Lung (tissue), 12 donors: ENCODE data around the gene SEPTIN2. TPM values are rescaled to one million over a fixed set of nuclear protein-coding genes. Genes with fewer than 3 reads are reported as not detected.

ENCODE experiments used
- ATAC-seq: fragments of 200-7000 bp; cut with Tn5 transposase; one replicate; pipeline ENCODE4 v1.9.1; 2020; ENCODE audit warnings: moderate number of reproducible peaks; ENCODE audit not compliant: insufficient read depth, low FRiP score
- DNase-seq, 3 donors: peaks; one replicate each; pipeline ENCODE4 v3.0.0-alpha.2; 2013 to 2017
- H3K27ac ChIP-seq, 2 donors: one replicate each; pipeline ENCODE4 v1.5.1; 2013; ENCODE audit warnings: mild to moderate bottlenecking in 2 of 2, moderate library complexity in 2 of 2, control low read depth in 1 of 2, inconsistent platforms in 1 of 2, low read depth in 1 of 2, low read length in 1 of 2
- H3K27me3 ChIP-seq, 3 donors: one replicate each; pipeline ENCODE4 v1.5.1; 2013; ENCODE audit warnings: low read length in 2 of 3; ENCODE audit not compliant: control insufficient read depth in 3 of 3, insufficient read depth in 3 of 3
- H3K36me3 ChIP-seq, 4 donors: one replicate each; pipeline ENCODE4 v1.5.1; 2013; ENCODE audit warnings: low read length in 4 of 4, mild to moderate bottlenecking in 1 of 4, moderate library complexity in 1 of 4; ENCODE audit not compliant: control insufficient read depth in 4 of 4, insufficient read depth in 4 of 4
- H3K4me1 ChIP-seq, 5 donors: one replicate each; pipeline ENCODE4 v1.5.1; 2013; ENCODE audit warnings: low read length in 5 of 5, mild to moderate bottlenecking in 2 of 5, moderate library complexity in 1 of 5; ENCODE audit not compliant: control insufficient read depth in 5 of 5, insufficient read depth in 5 of 5
- H3K4me3 ChIP-seq: one replicate; pipeline ENCODE4 v1.5.1; 2013; ENCODE audit warnings: mild to moderate bottlenecking, control low read depth, moderate library complexity
- H3K9ac ChIP-seq, 2 donors: one replicate each; pipeline ENCODE4 v1.5.1; 2013; ENCODE audit warnings: low read length in 2 of 2, control low read depth in 1 of 2; ENCODE audit not compliant: insufficient read depth in 1 of 2
- H3K9me3 ChIP-seq, 4 donors: one replicate each; pipeline ENCODE4 v1.5.1; 2013; ENCODE audit warnings: low read length in 3 of 4, mild to moderate bottlenecking in 1 of 4, moderate library complexity in 1 of 4; ENCODE audit not compliant: control insufficient read depth in 4 of 4, insufficient read depth in 3 of 4
- whole genome bisulfite sequencing, 2 donors: extraction: QIAGEN DNeasy Blood & Tissue Kit; methylation state at CpG; one replicate each; pipeline ENCODE4 v1.1.7; 2013; 5-methylcytosine and 5-hydroxymethylcytosine counted together
- polyA plus RNA-seq, 2 donors: library from polyadenylated mRNA; stranded (reverse); fragments of 200-250 nt; gene quantifications; one replicate each; pipeline ENCODE4 v1.2.1, GENCODE V29; 2013
- total RNA-seq, 2 donors: library from RNA; depleted of rRNA in 1 of 2; stranded (reverse); fragments of >200 nt in 1 of 2; gene quantifications; one replicate each; pipeline ENCODE4 v1.2.1, GENCODE V29; 2014 to 2021
- TF ChIP-seq, protein P1 (sequence below): IDR thresholded peaks from 2 replicates; pipeline ENCODE4 v1.5.1; 2012; ENCODE audit warnings: mild to moderate bottlenecking; ENCODE audit errors: control extremely low read depth, extremely low read depth
- donor health status: control.
- donor health status: control.
- donor health status: Bipolar disorder and iron deficiency.
- donor health status: healthy.
- donor health status: DM: yes; HTN: yes; CAD: no.

The SEPTIN2 gene
- total and polyA plus RNA-seq, 4 donors, result 114 to 755 (median 257) TPM

DNA sequence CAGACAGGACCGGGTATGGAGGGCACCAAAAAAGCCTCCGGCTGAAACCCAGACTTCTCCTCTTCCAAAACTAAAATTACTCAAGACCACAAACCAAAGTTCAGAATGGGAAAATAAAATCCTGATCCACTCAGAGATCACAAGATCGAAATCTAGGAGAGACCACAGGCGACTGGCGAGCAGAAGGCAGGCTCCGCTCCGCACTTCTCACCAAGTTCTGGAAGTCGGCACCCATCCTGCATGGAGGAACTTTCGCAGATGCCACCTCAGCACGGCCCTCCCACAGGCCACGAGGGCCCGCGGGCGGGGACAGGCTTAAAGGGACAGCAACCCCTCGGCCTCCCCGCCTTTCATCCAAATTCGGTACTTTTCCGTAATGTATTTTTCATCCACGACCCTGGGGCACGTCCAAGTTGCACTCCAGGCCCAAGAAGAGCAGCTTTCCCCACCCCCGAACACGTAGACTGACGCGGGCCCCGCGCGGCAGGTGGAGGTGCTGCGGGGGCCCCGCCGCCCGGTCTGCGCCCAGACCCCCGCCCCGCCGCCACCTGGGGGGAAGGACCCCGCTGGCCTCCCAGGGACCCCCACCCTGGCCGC, 43.9 kb upstream of the SEPTIN2 start:
- Histone ChIP-seq H3K27ac (peak overlapping the region; percentile 86 to 94), H3K27me3 (no peaks in the 10 kb centered on the region), H3K4me3 (peak overlapping the region; percentile 91), H3K4me1 (peaks cover 8 to 31% (median 11%) of the 10 kb centered on the region in 5 donors), H3K9me3 (no peaks in the 10 kb centered on the region), H3K9ac (peak overlapping the region in 1 of 2 donors; percentile 79), H3K36me3 (peaks cover 0 to 12% (median 6%) of the 10 kb centered on the region in 4 donors)
- 1% methylated on average over 33 to 37 of the region's 37 CpGs for WGBS, 2 donors
- DNase-seq (peak; percentile 75 to 83 (median 78)), ATAC-seq (peak; percentile 85)
- TF ChIP-seq, protein P1, sequence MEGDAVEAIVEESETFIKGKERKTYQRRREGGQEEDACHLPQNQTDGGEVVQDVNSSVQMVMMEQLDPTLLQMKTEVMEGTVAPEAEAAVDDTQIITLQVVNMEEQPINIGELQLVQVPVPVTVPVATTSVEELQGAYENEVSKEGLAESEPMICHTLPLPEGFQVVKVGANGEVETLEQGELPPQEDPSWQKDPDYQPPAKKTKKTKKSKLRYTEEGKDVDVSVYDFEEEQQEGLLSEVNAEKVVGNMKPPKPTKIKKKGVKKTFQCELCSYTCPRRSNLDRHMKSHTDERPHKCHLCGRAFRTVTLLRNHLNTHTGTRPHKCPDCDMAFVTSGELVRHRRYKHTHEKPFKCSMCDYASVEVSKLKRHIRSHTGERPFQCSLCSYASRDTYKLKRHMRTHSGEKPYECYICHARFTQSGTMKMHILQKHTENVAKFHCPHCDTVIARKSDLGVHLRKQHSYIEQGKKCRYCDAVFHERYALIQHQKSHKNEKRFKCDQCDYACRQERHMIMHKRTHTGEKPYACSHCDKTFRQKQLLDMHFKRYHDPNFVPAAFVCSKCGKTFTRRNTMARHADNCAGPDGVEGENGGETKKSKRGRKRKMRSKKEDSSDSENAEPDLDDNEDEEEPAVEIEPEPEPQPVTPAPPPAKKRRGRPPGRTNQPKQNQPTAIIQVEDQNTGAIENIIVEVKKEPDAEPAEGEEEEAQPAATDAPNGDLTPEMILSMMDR, result no peak

DNA sequence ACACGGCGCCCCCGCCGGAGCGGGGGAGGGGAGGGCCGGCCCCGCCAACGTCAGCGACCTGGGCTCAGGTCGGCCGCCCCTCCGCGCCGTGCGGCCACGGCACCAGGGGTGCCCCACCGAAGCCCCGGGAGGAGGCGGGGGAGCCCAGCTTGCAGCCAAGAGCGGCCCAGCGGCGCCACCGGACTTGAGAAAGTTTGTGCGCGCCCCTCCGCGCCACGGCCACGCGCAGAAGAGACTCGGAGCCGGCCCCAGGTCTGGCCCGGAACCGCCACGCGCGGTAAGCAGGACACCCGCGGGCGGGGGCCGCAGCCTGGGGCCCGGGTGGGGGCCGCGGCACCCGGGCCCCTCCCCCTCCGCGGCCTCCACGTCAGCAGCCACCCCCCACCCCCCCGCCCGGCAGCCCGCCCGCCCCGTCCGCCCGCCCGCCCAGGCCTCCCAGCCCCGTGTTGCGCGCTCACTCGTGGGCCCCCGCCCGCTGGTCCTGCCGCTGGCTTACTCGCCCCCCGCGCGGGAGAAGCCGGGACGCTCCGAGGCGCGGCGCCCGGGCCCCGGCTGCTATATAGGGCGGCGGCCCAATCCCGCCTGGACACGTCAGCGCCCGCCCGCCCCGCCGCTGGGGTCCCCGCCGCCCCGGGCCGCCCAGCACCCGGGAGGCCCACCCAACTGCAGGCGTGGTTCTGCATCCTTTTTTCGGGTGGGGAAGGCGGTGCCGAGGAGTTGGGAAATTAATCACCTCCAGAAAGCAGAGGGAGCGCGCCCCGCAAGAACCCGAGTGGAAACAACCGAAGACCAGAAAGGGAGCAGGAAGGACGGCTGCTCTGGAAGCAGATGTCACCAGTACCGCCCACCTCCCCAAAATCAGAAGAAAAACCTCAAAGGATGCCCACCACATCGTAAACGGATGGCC, 43.2 kb upstream of the SEPTIN2 start:
- Histone ChIP-seq H3K9ac (peak overlapping the region; percentile 29 to 70), H3K27me3 (no peaks in the 10 kb centered on the region), H3K27ac (peak overlapping the region; percentile 86 to 94), H3K36me3 (peaks cover 0 to 8% (median 5%) of the 10 kb centered on the region in 4 donors), H3K4me1 (peaks cover 8 to 31% (median 11%) of the 10 kb centered on the region in 5 donors), H3K4me3 (peak overlapping the region; percentile 91), H3K9me3 (no peaks in the 10 kb centered on the region)
- TF ChIP-seq, protein P1, result no peak
- WGBS, 2 donors, result 0 to 1% methylated on average over 50 to 102 of the region's 102 CpGs
- ATAC-seq, result peak; percentile 42
- DNase-seq, result peak; percentile 75 to 79 (median 77)

DNA sequence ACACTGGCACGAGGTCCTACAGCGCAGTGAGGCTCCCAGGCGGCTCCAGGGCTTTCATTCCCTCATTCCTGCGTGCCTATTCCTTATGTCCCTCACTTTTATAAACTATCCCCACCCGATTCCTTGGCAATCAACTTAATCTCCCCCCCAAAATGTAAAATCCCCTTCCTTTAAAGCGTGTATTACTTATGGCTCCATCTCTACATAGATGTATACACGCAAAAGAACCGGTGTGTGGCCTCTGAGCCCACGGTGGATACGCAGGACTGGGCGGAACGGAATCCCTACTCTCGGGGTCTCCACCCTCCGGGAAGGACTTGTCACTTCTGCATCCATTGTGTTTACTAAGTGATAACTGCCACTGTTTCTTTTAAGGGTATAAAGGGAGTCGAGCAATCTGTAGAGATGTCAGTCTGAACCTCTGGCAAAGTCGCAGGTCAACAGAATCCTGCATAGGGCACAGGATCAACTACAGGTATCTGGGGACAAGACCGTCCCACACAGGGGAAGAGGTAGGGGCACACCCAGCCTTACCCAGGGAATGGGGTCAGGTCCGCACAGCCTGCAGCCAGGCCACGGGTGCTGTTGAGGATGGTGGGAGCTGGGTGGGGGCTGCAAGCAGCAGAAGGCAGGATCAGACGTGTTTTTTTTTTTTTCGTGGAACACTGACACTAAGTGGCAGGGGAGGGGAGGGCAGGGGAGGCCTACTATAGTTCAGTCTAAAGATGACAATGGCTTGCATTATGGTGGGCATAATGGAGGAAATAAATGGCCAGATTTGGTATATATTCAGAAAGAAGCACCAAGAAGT, 42.3 kb upstream of the SEPTIN2 start:
- H3K9ac ChIP-seq, result peak overlapping the region; percentile 29 to 70
- ATAC-seq (no peak), DNase-seq (no peak)
- H3K36me3 ChIP-seq, result peaks cover 0 to 3% (median 0%) of the 10 kb centered on the region in 4 donors
- H3K27ac ChIP-seq, result peak overlapping the region; percentile 84 to 94
- TF ChIP-seq, protein P1, result no peak
- no peaks in the 10 kb centered on the region for H3K9me3 ChIP-seq
- H3K27me3 ChIP-seq, result no peaks in the 10 kb centered on the region
- H3K4me3 ChIP-seq, result peak overlapping the region; percentile 30
- H3K4me1 ChIP-seq, result peaks cover 8 to 31% (median 11%) of the 10 kb centered on the region in 5 donors
- 60 to 64% methylated on average over 21 of the region's 21 CpGs for WGBS, 2 donors
